GF-D8 (cell line): ENCODE measurements around the gene LHPP.
"Not testable (repeated sequence)": the region's sequence is repeated elsewhere in the genome, so short reads cannot be mapped to it uniquely, and the experiment has no call there.

Experiments
- DNase-seq: peaks from one replicate; lab custom pipeline; 2025; lab: John Stamatoyannopoulos, UW

LHPP gene

DNA sequence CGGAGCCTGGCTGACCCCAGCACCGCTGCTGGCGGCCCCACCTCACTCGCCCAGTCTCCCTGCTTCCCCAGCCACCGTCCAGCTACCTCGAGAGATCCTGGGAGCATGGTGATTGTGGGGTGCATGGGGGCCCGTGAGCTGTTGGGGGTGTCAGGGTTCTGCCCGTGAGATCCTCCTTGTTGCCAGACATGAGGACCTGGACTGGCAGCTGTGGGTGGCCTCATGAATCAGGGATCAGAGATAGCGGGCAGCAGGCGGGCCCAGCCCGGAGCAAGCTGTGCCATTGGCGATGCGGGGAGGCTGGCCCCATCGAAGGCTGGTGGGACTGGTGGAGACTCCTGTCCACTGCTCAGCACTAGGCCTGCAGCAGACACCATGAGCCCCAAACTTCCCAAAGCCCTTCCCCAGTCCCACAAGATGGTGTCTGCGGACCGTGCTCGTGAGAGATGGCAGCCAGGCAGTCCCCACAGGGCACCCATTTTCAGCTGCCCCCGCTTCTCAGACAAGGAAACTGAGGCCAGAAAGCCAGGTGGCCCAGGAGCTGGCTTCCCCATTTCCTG lies 75.6 kb downstream of the LHPP start:
- no peak for DNase-seq

DNA sequence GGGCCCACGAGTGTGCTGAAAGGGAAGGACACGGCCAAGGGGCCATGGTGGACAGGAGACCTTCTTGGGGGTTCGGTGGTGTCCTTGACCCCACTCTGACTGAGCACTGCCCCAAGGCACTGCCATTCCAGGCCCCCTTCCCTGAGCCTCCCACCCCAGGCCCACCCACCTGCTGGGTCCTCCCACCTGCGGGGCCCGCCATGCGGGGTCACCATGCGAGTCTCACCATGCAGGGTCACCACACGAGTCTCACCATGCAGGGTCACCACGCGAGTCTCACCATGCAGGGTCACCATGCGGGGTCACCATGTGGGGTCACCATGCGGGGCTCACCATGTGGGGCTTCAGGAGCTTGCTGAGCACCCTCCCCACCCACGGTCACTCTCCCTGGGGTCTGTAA lies 76.3 kb downstream of the LHPP start:
- no peak for DNase-seq

GRCh38 chr10:124538706-124539105 lies 77.1 kb downstream of the LHPP start:
- DNase-seq = no peak

GRCh38 chr10:124539935-124540641 lies 78.5 kb downstream of the LHPP start:
- DNase-seq = no peak

GRCh38 chr10:124541076-124541903 lies 79.7 kb downstream of the LHPP start:
- no peak for DNase-seq

DNA sequence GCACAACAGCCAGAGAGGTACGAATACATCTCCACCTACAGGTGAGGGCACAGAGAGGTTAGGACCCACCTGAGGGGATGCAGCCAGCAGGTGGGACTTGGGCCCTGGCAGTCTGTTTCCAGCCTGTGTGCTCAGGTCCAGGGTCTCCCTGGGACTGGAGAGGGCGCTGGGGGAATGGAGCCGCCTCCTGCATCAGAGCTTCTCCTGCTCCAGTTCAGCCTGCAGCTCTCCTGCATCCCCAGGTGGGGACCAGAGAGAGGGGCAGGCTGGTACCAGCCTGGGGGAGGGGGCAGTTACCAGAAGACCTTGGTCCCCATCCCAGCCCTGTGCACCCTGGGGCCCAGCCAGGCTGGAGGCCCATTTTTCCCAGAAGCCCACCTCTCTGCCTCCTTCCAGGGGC lies 80.7 kb downstream of the LHPP start:
- DNase-seq = no peak

- no peak for DNase-seq
Measured at GRCh38 chr10:124543146-124543545, 81.5 kb downstream of the LHPP start.

DNA sequence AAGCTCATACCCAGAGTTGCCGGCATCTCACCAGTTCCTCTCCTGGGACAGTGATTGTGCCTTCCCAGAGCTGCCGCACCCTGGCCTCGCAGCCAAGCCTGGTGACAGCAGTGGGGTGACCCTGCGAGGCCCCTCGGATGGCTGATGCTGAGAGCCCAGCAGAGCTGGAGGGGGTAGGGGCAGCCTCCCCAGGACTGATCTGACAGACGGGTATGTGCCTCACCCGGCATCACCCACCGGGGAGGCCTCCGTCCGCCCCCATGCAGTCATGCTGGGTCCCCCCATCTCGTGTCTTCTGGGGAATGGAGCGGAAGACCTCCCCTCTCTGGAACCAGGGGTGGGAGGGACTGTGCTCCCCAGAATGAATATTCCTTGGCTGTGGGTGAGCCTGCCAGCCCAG lies 82.3 kb downstream of the LHPP start:
- DNase-seq = no peak

DNA sequence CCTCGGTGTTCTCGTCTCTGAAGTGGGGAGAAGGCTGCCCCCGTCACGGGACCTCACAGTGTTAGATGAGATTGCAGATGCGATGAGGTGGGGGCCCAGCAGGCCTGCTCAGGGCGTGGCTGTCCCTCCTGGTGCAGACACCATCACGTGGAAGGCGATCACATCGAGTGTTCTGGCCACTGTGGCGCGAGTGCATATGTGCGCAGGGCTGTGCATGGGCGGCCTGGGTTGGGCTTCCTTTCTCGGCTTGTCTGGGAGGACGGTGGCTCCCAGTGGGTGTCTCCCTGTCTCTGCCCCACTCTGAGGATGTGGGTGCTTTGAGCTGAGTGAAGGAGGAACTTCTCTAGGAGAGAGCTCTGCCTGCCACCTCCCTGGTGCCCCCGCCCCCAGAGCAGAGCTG lies 83.1 kb downstream of the LHPP start:
- DNase-seq = no peak

GRCh38 chr10:124545351-124546054 lies 83.9 kb downstream of the LHPP start:
- DNase-seq = no peak

- no peak for DNase-seq
Measured at GRCh38 chr10:124546055-124546369, 84.4 kb downstream of the LHPP start.

DNA sequence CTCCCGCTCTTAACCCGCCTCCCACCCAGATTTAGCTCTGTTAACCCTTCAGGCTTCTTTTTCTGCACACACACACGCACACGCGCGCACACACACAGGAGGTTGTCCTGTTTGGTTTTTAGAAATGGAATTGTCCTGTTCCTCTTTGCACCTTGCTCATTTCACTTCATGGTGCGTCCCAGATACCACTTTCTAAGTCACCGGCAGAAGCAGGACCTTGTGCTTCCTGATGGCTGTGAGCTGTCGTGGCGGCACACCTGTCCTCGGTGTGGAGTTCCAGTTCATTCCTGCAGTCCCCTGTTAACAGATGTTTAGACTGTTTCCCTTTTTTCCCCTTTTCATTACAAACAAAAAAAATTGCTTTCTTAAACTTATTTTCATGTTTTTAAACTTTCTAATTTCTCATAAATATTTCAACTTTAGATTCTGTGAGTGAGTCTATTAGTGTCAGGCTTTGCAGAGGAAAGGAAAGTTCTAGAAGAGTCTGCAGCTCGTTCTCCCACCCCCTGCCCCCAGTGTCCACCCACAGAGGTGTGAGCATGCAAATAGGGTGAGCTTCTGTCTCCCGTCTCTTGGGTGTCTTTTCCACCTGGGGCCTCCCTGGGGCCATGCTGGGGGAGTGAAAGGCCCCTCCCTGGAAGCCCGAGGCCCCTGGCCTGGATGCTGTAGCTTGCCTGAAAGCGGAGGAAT lies 85.5 kb downstream of the LHPP start:
- no peak for DNase-seq

- DNase-seq = no peak
Measured at GRCh38 chr10:124547647-124548168, 86.1 kb downstream of the LHPP start.

GRCh38 chr10:124549171-124549570 lies 87.5 kb downstream of the LHPP start:
- DNase-seq = not testable (repeated sequence)

- DNase-seq = no peak
Measured at GRCh38 chr10:124550293-124551034, 88.8 kb downstream of the LHPP start.

GRCh38 chr10:124551097-124551496 lies 89.5 kb downstream of the LHPP start:
- no peak for DNase-seq

GRCh38 chr10:124551755-124552154 lies 90.1 kb downstream of the LHPP start:
- no peak for DNase-seq

DNA sequence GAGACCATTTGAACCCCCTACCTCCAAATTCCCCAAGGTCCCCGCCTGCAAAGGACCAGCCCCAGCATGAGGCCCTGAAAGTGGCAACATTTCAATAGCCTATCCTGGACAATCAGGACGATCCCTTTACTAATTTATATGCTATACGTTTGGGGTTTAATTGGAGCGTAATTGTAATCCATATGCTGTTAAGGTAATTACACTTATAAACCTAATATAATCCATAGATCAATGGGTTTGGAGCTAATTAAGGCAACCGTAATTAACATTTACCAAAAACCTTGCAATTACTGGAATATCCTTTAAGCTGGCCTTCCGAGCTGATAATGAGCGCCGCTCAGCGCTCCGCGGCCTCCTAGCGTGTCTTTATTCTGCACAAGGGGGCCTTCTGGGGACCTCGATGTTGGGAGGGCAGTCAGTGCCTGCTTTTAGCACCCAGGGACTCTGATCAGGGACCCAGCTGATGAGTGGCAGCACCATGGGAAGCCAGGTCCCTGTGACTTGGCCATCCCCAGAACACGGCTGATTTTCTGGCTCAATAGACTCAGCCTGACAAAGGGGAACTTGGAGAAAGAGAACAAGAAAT lies 91.2 kb downstream of the LHPP start:
- no peak for DNase-seq

- no peak for DNase-seq
Measured at GRCh38 chr10:124554085-124554858, 92.6 kb downstream of the LHPP start.

GRCh38 chr10:124557167-124557566 lies 95.5 kb downstream of the LHPP start:
- DNase-seq = no peak
